IPS-20b (cell line): ENCODE data around the gene RRP12.
"Not testable (repeated sequence)": the region's sequence is repeated elsewhere in the genome, so short reads cannot be mapped to it uniquely, and the experiment has no call there.

Experiments used
- H3K27ac ChIP-seq: one replicate; pipeline ENCODE4 v1.5.1; 2013; ENCODE audit warnings: low read length
- H3K27me3 ChIP-seq: 2 replicates; pipeline ENCODE4 v1.6.1; 2013; ENCODE audit warnings: mild to moderate bottlenecking, low read length, inconsistent platforms; ENCODE audit not compliant: insufficient read depth
- H3K36me3 ChIP-seq: 2 replicates; pipeline ENCODE4 v1.6.1; 2013; ENCODE audit warnings: low read depth, mild to moderate bottlenecking, inconsistent platforms, low read length, moderate library complexity; ENCODE audit not compliant: insufficient read depth
- H3K4me1 ChIP-seq: 2 replicates; pipeline ENCODE4 v1.6.1; 2013; ENCODE audit warnings: mild to moderate bottlenecking, control low read depth, inconsistent platforms, low read length, moderate library complexity; ENCODE audit not compliant: insufficient read depth
- H3K4me3 ChIP-seq: 2 replicates; pipeline ENCODE4 v1.5.1; 2013; ENCODE audit warnings: mild to moderate bottlenecking, low read length, inconsistent platforms
- H3K9ac ChIP-seq: 2 replicates; pipeline ENCODE4 v1.6.1; 2013; ENCODE audit warnings: low read depth, mild to moderate bottlenecking, inconsistent platforms, low read length, moderate library complexity
- H3K9me3 ChIP-seq: 2 replicates; pipeline ENCODE4 v1.6.1; 2013; ENCODE audit warnings: mild to moderate bottlenecking, low read depth, low read length, inconsistent platforms; ENCODE audit not compliant: insufficient read depth

RRP12 gene

DNA sequence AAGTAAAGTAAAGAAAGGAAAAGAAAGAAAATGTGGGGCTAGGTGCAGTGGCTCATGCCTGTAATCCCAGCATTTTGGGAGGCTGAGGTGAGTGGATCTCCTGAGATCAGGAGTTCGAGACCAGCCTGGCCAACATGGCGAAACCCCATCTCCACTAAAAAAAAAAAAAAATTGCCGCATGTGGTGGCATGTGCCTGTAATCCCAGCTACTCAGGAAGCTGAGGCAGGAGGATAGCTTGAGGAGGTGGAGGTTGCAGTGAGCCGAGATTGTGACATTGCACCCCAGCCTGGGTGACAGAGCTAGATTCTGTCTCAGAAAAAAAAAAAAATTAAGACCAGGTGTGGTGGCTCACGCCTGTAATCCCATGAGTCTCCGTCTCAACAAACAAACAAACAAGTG, 57.5 kb downstream of the RRP12 start:
- H3K9me3 ChIP-seq, H3K9ac ChIP-seq, H3K27ac ChIP-seq, H3K4me3 ChIP-seq, H3K36me3 ChIP-seq, H3K4me1 ChIP-seq, H3K27me3 ChIP-seq: not testable (repeated sequence)

GRCh38 chr10:97341416-97341815, 59.7 kb downstream of the RRP12 start:
- Histone ChIP-seq H3K36me3 (no peaks in the 10 kb centered on the region), H3K4me1 (peaks cover 14% of the 10 kb centered on the region; the same call in 1 of the 2 replicates), H3K9ac (no peak overlapping the region), H3K27ac (no peak overlapping the region), H3K9me3 (no peaks in the 10 kb centered on the region), H3K4me3 (no peak overlapping the region), H3K27me3 (no peaks in the 10 kb centered on the region; the same call in 1 of the 2 replicates)

GRCh38 chr10:97338041-97338440, 63.1 kb downstream of the RRP12 start:
- H3K27ac ChIP-seq = no peak overlapping the region
- peak overlapping the region; percentile 62 for H3K4me3 ChIP-seq
- H3K4me1 ChIP-seq = peaks cover 21% of the 10 kb centered on the region; the same call in 1 of the 2 replicates
- H3K9ac ChIP-seq = peak overlapping the region; percentile 52; the same call in 1 of the 2 replicates
- no peaks in the 10 kb centered on the region for H3K36me3 ChIP-seq
- no peaks in the 10 kb centered on the region for H3K9me3 ChIP-seq
- H3K27me3 ChIP-seq = peaks cover 11% of the 10 kb centered on the region; the same call in 1 of the 2 replicates

- Histone ChIP-seq H3K36me3 (peaks cover 6% of the 10 kb centered on the region; the same call in 1 of the 2 replicates), H3K27me3 (peaks cover 19% of the 10 kb centered on the region; the same call in 1 of the 2 replicates), H3K4me1 (peaks cover 21% of the 10 kb centered on the region; the same call in 1 of the 2 replicates), H3K9me3 (no peaks in the 10 kb centered on the region), H3K9ac (peak overlapping the region; percentile 70), H3K27ac (peak overlapping the region; percentile 15), H3K4me3 (peak overlapping the region; percentile 62)
These were observed 64.0 kb downstream of the RRP12 start for GRCh38 chr10:97336942-97337831.

GRCh38 chr10:97336446-97336845, 64.7 kb downstream of the RRP12 start:
- Histone ChIP-seq H3K27me3 (peaks cover 21% of the 10 kb centered on the region; the same call in 1 of the 2 replicates), H3K36me3 (peaks cover 6% of the 10 kb centered on the region; the same call in 1 of the 2 replicates), H3K9ac (peak overlapping the region; percentile 70), H3K27ac (peak overlapping the region; percentile 15), H3K9me3 (no peaks in the 10 kb centered on the region), H3K4me3 (peak overlapping the region; percentile 62), H3K4me1 (peaks cover 28% of the 10 kb centered on the region; the same call in 1 of the 2 replicates)

DNA sequence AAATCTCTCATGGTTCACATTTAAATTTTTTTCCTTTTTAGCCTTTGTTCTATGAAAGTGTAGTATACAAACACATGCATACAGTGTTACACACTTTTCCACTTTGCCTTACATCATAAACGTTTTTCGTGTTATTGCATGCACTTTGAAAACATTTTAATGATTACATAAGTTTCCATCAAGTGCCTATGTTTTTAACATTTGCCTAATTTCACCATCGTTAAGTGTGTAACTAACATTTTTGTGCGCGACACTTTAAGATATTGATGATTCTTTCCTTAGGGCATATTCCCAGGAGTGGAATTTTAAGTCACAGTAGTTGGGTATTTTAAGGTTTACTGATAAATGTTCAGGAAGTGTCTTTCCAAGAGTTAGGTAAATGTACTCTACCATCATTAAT, 65.1 kb downstream of the RRP12 start:
- H3K27ac ChIP-seq = no peak overlapping the region
- H3K4me1 ChIP-seq = peaks cover 32% of the 10 kb centered on the region; the same call in 1 of the 2 replicates
- peak overlapping the region; percentile 62 for H3K4me3 ChIP-seq
- H3K9me3 ChIP-seq = no peaks in the 10 kb centered on the region
- peak overlapping the region; percentile 70 for H3K9ac ChIP-seq
- peaks cover 21% of the 10 kb centered on the region; the same call in 1 of the 2 replicates for H3K27me3 ChIP-seq
- peaks cover 9% of the 10 kb centered on the region; the same call in 1 of the 2 replicates for H3K36me3 ChIP-seq

DNA sequence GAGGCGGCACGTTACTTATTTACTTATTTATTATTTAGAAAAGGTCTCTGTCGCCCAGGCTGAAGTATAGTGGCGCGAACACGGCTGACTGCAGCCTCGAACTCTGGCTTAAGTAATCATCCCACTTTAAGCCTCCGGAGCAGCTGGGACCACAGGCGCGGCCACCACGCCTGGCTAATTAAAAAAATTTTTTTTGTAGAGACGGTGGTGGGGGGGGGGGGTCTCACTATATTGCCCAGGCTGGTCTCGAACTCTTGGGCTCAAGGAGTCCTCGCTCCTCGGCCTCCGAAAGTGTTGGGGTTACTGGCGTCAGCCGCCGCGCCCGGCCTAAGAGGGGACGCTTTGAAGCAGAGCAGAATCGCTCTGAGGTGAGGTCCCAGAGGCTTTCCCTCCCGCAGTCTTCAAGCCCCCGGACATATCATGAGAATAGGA, 65.9 kb downstream of the RRP12 start:
- Histone ChIP-seq H3K4me3 (peak overlapping the region; percentile 84), H3K27me3 (peaks cover 21% of the 10 kb centered on the region; the same call in 1 of the 2 replicates), H3K27ac (no peak overlapping the region), H3K36me3 (peaks cover 16% of the 10 kb centered on the region), H3K9me3 (no peaks in the 10 kb centered on the region), H3K4me1 (peaks cover 32% of the 10 kb centered on the region; the same call in 1 of the 2 replicates), H3K9ac (peak overlapping the region; percentile 83)

- Histone ChIP-seq H3K36me3 (peaks cover 21% of the 10 kb centered on the region), H3K4me1 (peaks cover 32% of the 10 kb centered on the region; the same call in 1 of the 2 replicates), H3K27me3 (peaks cover 21% of the 10 kb centered on the region; the same call in 1 of the 2 replicates), H3K9me3 (no peaks in the 10 kb centered on the region), H3K9ac (peak within 1 kb of the TSS; percentile 83), H3K27ac (no peak within 1 kb of the TSS), H3K4me3 (peak within 1 kb of the TSS; percentile 84)
These were observed 66.6 kb downstream of the RRP12 start, which contains the start of gene FRAT2 for GRCh38 chr10:97334370-97335175. Gene FRAT2, minus strand, starts transcription at chr10:97334729. Its CDS starts 157 bp downstream, at chr10:97334572.

DNA sequence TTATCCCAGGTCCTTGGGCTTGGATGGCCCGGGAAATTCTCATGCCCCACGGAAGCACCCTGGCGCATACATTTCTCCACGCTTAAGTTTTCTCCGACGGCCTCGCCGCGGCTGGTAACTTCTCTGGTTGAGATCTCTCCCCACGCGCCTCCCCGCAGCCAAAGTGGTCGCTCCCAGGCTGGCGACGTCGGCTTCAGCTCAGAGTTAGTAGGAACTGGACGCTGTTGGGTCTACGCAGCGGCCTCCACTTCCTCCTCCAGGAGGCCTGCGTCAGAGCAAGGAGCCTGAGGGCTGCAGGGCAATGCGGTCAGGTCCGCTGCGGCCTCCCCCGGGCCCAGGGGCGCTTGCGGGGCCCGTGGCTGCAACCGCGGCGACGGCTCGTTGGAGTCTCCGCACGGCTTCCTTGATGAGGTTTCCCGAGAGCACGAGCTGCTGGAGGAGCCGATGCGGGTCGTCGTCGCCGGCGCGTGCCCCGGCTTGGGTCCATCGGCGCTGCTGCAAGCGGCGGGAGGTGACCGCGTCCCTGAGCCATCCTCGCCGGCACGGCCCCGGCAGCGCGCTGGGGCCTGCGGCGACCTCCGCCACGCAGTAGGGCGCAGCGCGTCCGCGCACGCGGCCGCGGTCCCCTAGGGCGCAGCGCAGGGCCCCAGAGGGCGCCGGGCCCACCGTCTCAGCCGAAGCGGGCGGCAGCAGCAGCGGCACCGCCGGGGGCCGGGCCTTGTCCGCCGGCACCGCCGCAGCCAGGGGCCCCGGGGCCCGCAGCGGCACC, 67.4 kb downstream of the RRP12 start:
- H3K27ac ChIP-seq = no peak overlapping the region
- H3K9me3 ChIP-seq = no peaks in the 10 kb centered on the region
- H3K36me3 ChIP-seq = peaks cover 29% of the 10 kb centered on the region
- peak overlapping the region; percentile 83 for H3K9ac ChIP-seq
- peaks cover 21% of the 10 kb centered on the region; the same call in 1 of the 2 replicates for H3K27me3 ChIP-seq
- H3K4me1 ChIP-seq = peaks cover 32% of the 10 kb centered on the region; the same call in 1 of the 2 replicates
- H3K4me3 ChIP-seq = peak overlapping the region; percentile 84

GRCh38 chr10:97333351-97333600, 67.9 kb downstream of the RRP12 start:
- Histone ChIP-seq H3K27ac (no peak overlapping the region), H3K9ac (peak overlapping the region; percentile 83)

More at GRCh38 chr10:97333351-97333600, 67.9 kb downstream of the RRP12 start:
- Histone ChIP-seq H3K4me1 (peaks cover 30% of the 10 kb centered on the region; the same call in 1 of the 2 replicates), H3K9me3 (no peaks in the 10 kb centered on the region), H3K36me3 (peaks cover 34% of the 10 kb centered on the region), H3K27me3 (peaks cover 21% of the 10 kb centered on the region; the same call in 1 of the 2 replicates), H3K4me3 (peak overlapping the region; percentile 84)
